Hepatocyte (in vitro differentiated cells): ENCODE results near the gene RAB9A.

Experiments used
- EZH2 ChIP-seq: fragments of 200-600 bp; sonication (generic); IDR thresholded peaks from 2 replicates; pipeline ENCODE4 v1.6.1; 2016; ENCODE audit warnings: antibody characterized with exemption, mild to moderate bottlenecking, borderline replicate concordance
- EZH2phosphoT487 ChIP-seq: fragments of 200-600 bp; sonication (generic); IDR thresholded peaks from one replicate; pipeline ENCODE4 v1.6.1; 2018; ENCODE audit warnings: antibody characterized with exemption, mild to moderate bottlenecking, low read depth, moderate library complexity; ENCODE audit not compliant: unreplicated experiment, severe bottlenecking
- TF ChIP-seq, protein P1 (sequence below): fragments of 200-600 bp; sonication (generic); IDR thresholded peaks from 2 replicates; pipeline ENCODE4 v1.5.1; 2016; ENCODE audit warnings: antibody characterized with exemption, mild to moderate bottlenecking; ENCODE audit not compliant: poor library complexity

DNA sequence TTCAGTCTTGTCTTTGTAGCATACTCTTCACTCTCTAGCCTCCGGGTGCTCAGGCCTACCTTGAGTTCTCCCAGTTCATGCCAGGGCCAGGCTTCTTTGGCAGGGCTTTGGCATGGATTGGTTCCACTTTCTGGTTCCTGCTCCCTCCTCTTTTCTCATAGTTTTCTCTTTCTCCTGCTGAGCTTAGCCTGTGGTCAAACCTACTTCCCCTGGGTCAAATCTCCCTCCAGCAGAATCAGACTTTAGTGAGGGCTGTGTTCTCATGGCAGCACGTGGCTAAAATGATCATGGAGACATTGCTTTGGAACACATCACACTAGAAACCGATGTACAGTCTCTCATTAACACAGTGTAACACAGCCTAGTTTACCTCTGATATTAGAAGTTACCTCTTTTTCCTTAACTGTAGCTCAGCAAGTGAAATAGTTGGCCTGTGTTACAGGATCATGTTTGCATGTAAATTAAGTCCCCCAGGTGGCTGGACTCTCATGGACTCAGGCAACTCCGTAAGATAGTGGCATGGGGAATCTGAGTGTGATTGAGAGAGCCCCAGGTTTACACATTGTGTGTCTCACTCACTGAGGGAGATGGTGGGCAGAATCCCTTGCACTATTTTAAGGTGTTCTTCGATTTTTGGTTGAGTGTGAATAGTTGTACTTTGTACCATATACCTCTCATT is 13.3 kb downstream of the RAB9A start:
- TF ChIP-seq, protein P1, sequence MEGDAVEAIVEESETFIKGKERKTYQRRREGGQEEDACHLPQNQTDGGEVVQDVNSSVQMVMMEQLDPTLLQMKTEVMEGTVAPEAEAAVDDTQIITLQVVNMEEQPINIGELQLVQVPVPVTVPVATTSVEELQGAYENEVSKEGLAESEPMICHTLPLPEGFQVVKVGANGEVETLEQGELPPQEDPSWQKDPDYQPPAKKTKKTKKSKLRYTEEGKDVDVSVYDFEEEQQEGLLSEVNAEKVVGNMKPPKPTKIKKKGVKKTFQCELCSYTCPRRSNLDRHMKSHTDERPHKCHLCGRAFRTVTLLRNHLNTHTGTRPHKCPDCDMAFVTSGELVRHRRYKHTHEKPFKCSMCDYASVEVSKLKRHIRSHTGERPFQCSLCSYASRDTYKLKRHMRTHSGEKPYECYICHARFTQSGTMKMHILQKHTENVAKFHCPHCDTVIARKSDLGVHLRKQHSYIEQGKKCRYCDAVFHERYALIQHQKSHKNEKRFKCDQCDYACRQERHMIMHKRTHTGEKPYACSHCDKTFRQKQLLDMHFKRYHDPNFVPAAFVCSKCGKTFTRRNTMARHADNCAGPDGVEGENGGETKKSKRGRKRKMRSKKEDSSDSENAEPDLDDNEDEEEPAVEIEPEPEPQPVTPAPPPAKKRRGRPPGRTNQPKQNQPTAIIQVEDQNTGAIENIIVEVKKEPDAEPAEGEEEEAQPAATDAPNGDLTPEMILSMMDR, result no peak
- no peak for TF ChIP-seq EZH2phosphoT487
- no peak for TF ChIP-seq EZH2
